ENCODE measurements around the gene TIPIN.

- TF ChIP-seq CTCF (IDR thresholded peaks at IDR 0.05) = no peak
- TF ChIP-seq POLR2A (IDR thresholded peaks at IDR 0.05) = no peak
Measured at GRCh38 chr15:66399276-66399675, 42.8 kb upstream of the TIPIN start.
